PC-3 (cell line): Measurements from ENCODE around the gene PRKCD.

ENCODE experiments used
- EZH2 ChIP-seq: fragments of 300-600 bp; sonication (generic); IDR thresholded peaks from one replicate; pipeline ENCODE4 v1.6.1; 2017; ENCODE audit warnings: antibody characterized with exemption, mild to moderate bottlenecking, low read length; ENCODE audit not compliant: unreplicated experiment
- TF ChIP-seq, protein P1 (sequence below): fragments of 300-600 bp; sonication (generic); conservative IDR thresholded peaks from 2 replicates; pipeline ENCODE4 v1.5.1; 2017; ENCODE audit warnings: antibody characterized with exemption, low read depth, mild to moderate bottlenecking, low read length

DNA sequence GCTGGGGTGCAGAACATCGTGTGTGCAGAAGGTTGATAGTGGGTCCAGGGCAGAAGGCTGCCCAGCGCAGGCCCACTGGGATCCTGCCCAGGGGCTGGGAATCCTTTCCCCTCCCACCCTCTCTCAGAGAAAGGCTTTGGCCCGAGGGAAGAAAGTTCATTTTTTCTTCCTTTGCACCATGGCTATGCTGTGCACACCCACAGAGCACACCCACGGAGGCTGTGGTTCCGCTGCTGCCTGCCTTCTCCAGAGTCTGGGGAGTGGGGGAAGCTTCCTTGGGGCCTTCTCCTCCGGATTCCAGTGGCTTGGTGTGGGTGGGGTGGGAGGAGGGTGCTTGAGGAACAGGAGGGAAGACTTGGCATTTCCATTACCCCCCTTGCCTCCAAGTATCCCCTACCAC, 7.0 kb upstream of the PRKCD start:
- TF ChIP-seq, protein P1, sequence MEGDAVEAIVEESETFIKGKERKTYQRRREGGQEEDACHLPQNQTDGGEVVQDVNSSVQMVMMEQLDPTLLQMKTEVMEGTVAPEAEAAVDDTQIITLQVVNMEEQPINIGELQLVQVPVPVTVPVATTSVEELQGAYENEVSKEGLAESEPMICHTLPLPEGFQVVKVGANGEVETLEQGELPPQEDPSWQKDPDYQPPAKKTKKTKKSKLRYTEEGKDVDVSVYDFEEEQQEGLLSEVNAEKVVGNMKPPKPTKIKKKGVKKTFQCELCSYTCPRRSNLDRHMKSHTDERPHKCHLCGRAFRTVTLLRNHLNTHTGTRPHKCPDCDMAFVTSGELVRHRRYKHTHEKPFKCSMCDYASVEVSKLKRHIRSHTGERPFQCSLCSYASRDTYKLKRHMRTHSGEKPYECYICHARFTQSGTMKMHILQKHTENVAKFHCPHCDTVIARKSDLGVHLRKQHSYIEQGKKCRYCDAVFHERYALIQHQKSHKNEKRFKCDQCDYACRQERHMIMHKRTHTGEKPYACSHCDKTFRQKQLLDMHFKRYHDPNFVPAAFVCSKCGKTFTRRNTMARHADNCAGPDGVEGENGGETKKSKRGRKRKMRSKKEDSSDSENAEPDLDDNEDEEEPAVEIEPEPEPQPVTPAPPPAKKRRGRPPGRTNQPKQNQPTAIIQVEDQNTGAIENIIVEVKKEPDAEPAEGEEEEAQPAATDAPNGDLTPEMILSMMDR = no peak
- no peak for TF ChIP-seq EZH2
